ENCODE measurements around the gene IL1RAPL1. TPM values are rescaled to one million over a fixed set of nuclear protein-coding genes. Genes with fewer than 3 reads are reported as not detected.

Gene IL1RAPL1
- total RNA-seq, 1 donor from 2014 or later = 0.66 TPM

GRCh38 chrX:29478336-29479069 is 891.3 kb downstream of the IL1RAPL1 start:
- Mint-ChIP-seq H3K4me1 (ENCODE audit: low read depth, unreplicated experiment) (no peaks in the 10 kb centered on the region), H3K36me3 (ENCODE audit: unreplicated experiment) (no peaks in the 10 kb centered on the region), H3K9me3 (ENCODE audit: unreplicated experiment) (peaks cover 1% of the 10 kb centered on the region), H3K27me3 (ENCODE audit: unreplicated experiment) (no peaks in the 10 kb centered on the region), H3K4me3 (ENCODE audit: unreplicated experiment) (no peak overlapping the region), H3K27ac (ENCODE audit: unreplicated experiment) (no peak overlapping the region)
- peak; percentile 21 for DNase-seq
- TF ChIP-seq CTCF (IDR thresholded peaks at IDR 0.05; ENCODE audit: partially characterized antibody, unreplicated experiment) = peak; percentile 61

- H3K4me1 Mint-ChIP-seq (ENCODE audit: low read depth, unreplicated experiment) = no peaks in the 10 kb centered on the region
- no peak for TF ChIP-seq CTCF (IDR thresholded peaks at IDR 0.05; ENCODE audit: partially characterized antibody, unreplicated experiment)
- H3K4me3 Mint-ChIP-seq (ENCODE audit: unreplicated experiment) = no peak overlapping the region
- no peaks in the 10 kb centered on the region for H3K36me3 Mint-ChIP-seq (ENCODE audit: unreplicated experiment)
- no peak for DNase-seq
- H3K27me3 Mint-ChIP-seq (ENCODE audit: unreplicated experiment) = no peaks in the 10 kb centered on the region
- H3K9me3 Mint-ChIP-seq (ENCODE audit: unreplicated experiment) = no peaks in the 10 kb centered on the region
- H3K27ac Mint-ChIP-seq (ENCODE audit: unreplicated experiment) = no peak overlapping the region
Observed at GRCh38 chrX:29487214-29487613, 900.0 kb downstream of the IL1RAPL1 start.

- no peak for TF ChIP-seq CTCF (IDR thresholded peaks at IDR 0.05; ENCODE audit: partially characterized antibody, unreplicated experiment)
- Mint-ChIP-seq H3K27ac (ENCODE audit: unreplicated experiment) (no peak overlapping the region), H3K27me3 (ENCODE audit: unreplicated experiment) (no peaks in the 10 kb centered on the region), H3K4me3 (ENCODE audit: unreplicated experiment) (no peak overlapping the region), H3K9me3 (ENCODE audit: unreplicated experiment) (no peaks in the 10 kb centered on the region), H3K4me1 (ENCODE audit: low read depth, unreplicated experiment) (no peaks in the 10 kb centered on the region), H3K36me3 (ENCODE audit: unreplicated experiment) (no peaks in the 10 kb centered on the region)
- DNase-seq = no peak
Observed at GRCh38 chrX:29487714-29488113, 900.5 kb downstream of the IL1RAPL1 start.

- no peaks in the 10 kb centered on the region for H3K4me1 Mint-ChIP-seq (ENCODE audit: low read depth, unreplicated experiment)
- no peaks in the 10 kb centered on the region for H3K36me3 Mint-ChIP-seq (ENCODE audit: unreplicated experiment)
- DNase-seq = no peak
- no peak overlapping the region for H3K27ac Mint-ChIP-seq (ENCODE audit: unreplicated experiment)
- no peaks in the 10 kb centered on the region for H3K27me3 Mint-ChIP-seq (ENCODE audit: unreplicated experiment)
- no peak overlapping the region for H3K4me3 Mint-ChIP-seq (ENCODE audit: unreplicated experiment)
- no peak for TF ChIP-seq CTCF (IDR thresholded peaks at IDR 0.05; ENCODE audit: partially characterized antibody, unreplicated experiment)
- no peaks in the 10 kb centered on the region for H3K9me3 Mint-ChIP-seq (ENCODE audit: unreplicated experiment)
Observed at GRCh38 chrX:29488919-29489318, 901.7 kb downstream of the IL1RAPL1 start.

- Mint-ChIP-seq H3K9me3 (ENCODE audit: unreplicated experiment) (no peaks in the 10 kb centered on the region), H3K36me3 (ENCODE audit: unreplicated experiment) (no peaks in the 10 kb centered on the region), H3K27me3 (ENCODE audit: unreplicated experiment) (no peaks in the 10 kb centered on the region), H3K4me1 (ENCODE audit: low read depth, unreplicated experiment) (no peaks in the 10 kb centered on the region), H3K4me3 (ENCODE audit: unreplicated experiment) (no peak overlapping the region), H3K27ac (ENCODE audit: unreplicated experiment) (no peak overlapping the region)
- DNase-seq = no peak
- no peak for TF ChIP-seq CTCF (IDR thresholded peaks at IDR 0.05; ENCODE audit: partially characterized antibody, unreplicated experiment)
Observed at GRCh38 chrX:29490606-29491005, 903.4 kb downstream of the IL1RAPL1 start.

Data from glutamatergic neuron (in vitro differentiated cells).